GM10248 (cell line): ENCODE measurements around the gene SEMA4C.

Experiments
- CTCF ChIA-PET: fragments of 300-600 bp; sonication (Branson Sonifier 250); formaldehyde crosslinking; extraction: SDS; loops from one replicate; lab custom pipeline; 2021; ENCODE audit warnings: antibody characterized with exemption; lab: Yijun Ruan, JAX
- POLR2A ChIA-PET: fragments of 350-650 bp; sonication (Branson Sonifier 250); formaldehyde crosslinking; extraction: SDS; loops from one replicate; lab custom pipeline; 2020; ENCODE audit warnings: antibody characterized with exemption; lab: Yijun Ruan, JAX
- DNase-seq: peaks from one replicate; pipeline ENCODE4 v3.0.0; 2012; ENCODE audit errors: extremely low spot score
- TF ChIP-seq, protein P1 (sequence below): IDR thresholded peaks from 2 replicates; pipeline ENCODE4 v1.5.1; 2012; ENCODE audit warnings: mild to moderate bottlenecking, low read depth; ENCODE audit errors: extremely low read depth, missing control alignments, control extremely low read depth

SEMA4C gene

DNA sequence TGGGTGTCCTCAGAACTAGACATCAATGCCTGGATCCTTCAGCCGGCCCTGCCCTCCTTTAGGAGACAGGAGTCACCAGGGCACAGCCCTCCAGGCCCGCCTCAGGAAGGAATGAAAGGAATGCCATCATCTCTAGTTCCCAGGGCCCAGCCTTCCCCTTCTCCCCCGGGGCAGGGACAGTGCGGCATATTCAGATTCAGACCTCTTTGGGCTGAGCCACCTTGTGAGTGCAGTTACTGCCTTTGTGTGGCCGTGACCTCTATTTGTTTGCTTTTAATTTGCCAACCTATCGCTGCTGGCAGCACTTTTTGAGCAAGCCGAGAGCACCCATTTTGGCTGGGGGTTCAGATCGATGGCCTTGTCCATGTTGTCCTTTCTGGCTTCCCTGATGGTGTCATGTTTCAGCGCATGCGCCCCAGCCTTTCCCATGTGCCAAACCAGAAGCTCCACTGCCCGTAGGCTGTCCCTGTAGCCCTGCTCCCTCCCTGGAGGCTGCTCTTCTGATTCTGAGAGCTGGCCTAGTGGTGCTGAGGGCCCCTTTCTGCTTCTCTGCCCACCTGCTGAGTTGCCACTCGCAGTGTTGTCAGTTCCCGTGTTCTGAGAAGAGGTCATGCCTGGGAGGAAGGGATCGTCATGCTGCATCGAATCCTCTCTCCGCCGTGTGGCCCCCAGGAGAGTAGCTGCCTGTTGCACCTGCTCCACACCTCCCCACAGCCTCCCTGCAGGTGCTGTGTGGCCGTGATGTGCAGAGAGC lies 36.9 kb downstream of the SEMA4C start:
- TF ChIP-seq, protein P1, sequence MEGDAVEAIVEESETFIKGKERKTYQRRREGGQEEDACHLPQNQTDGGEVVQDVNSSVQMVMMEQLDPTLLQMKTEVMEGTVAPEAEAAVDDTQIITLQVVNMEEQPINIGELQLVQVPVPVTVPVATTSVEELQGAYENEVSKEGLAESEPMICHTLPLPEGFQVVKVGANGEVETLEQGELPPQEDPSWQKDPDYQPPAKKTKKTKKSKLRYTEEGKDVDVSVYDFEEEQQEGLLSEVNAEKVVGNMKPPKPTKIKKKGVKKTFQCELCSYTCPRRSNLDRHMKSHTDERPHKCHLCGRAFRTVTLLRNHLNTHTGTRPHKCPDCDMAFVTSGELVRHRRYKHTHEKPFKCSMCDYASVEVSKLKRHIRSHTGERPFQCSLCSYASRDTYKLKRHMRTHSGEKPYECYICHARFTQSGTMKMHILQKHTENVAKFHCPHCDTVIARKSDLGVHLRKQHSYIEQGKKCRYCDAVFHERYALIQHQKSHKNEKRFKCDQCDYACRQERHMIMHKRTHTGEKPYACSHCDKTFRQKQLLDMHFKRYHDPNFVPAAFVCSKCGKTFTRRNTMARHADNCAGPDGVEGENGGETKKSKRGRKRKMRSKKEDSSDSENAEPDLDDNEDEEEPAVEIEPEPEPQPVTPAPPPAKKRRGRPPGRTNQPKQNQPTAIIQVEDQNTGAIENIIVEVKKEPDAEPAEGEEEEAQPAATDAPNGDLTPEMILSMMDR, result no peak
- DNase-seq, result no peak
- CTCF ChIA-PET, result interaction anchor here (0.9 to 3.0 kb wide), 5 partner anchors 12 to 69 kb away, joined by 3 to 6 read pairs (median 3); partner anchors contain the start of gene ANKRD39
- POLR2A ChIA-PET, result interaction anchor here (0.5 kb wide), 1 partner anchor 31 kb away, joined by 3 read pairs; no protein-coding TSS in a partner anchor

GRCh38 chr2:96832408-96832753 lies 37.5 kb downstream of the SEMA4C start:
- DNase-seq, result no peak
- TF ChIP-seq, protein P1, result no peak
- POLR2A ChIA-PET, result no interaction called here
- CTCF ChIA-PET, result interaction anchor here (1.2 to 3.0 kb wide), 4 partner anchors 13 to 68 kb away, joined by 3 to 6 read pairs (median 4); partner anchors contain the start of gene ANKRD39

GRCh38 chr2:96831679-96832078 lies 38.2 kb downstream of the SEMA4C start:
- POLR2A ChIA-PET, result no interaction called here
- TF ChIP-seq, protein P1, result no peak
- DNase-seq, result no peak
- CTCF ChIA-PET, result interaction anchor here (1.2 to 3.0 kb wide), 3 partner anchors 13 to 67 kb away, joined by 3 to 6 read pairs (median 3); no protein-coding TSS in a partner anchor

- ChIA-PET CTCF (no interaction called here), POLR2A (no interaction called here)
- no peak for DNase-seq
- TF ChIP-seq, protein P1, result no peak
Measured at GRCh38 chr2:96830044-96830562, 39.8 kb downstream of the SEMA4C start.

- DNase-seq, result no peak
- ChIA-PET POLR2A (no interaction called here), CTCF (interaction anchor here (0.6 to 1.0 kb wide), 2 partner anchors 13 to 283 kb away, joined by 3 to 4 read pairs; partner anchors contain the start of gene CNNM3)
- TF ChIP-seq, protein P1, result no peak
Measured at GRCh38 chr2:96828874-96829273, 41.0 kb downstream of the SEMA4C start.

DNA sequence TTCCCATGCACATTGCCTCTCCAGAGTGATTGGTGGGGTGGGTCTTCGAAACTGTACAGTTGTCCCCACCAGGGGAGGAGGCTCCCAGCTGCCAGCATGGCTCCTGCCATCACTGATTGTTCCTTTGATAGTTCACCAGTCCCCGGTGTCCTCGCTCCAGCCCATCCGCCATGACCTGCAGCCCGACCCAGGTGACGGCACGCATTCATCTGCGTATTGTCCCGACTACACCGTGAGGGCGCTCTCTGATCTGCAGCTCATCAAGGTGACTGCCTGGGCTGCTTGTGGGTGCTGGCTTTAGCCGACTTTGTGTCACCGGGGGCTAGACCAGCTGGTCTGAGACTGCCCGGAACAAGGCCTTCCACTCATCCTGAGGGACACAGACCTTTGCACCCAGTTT lies 41.4 kb downstream of the SEMA4C start:
- ChIA-PET CTCF (interaction anchor here (0.6 to 1.0 kb wide), 2 partner anchors 12 to 283 kb away, joined by 3 to 4 read pairs; partner anchors contain the start of gene CNNM3), POLR2A (no interaction called here)
- TF ChIP-seq, protein P1, result no peak
- no peak for DNase-seq
